ENCODE results near the gene TRIM72.

Gene TRIM72, protein sequence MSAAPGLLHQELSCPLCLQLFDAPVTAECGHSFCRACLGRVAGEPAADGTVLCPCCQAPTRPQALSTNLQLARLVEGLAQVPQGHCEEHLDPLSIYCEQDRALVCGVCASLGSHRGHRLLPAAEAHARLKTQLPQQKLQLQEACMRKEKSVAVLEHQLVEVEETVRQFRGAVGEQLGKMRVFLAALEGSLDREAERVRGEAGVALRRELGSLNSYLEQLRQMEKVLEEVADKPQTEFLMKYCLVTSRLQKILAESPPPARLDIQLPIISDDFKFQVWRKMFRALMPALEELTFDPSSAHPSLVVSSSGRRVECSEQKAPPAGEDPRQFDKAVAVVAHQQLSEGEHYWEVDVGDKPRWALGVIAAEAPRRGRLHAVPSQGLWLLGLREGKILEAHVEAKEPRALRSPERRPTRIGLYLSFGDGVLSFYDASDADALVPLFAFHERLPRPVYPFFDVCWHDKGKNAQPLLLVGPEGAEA

DNA sequence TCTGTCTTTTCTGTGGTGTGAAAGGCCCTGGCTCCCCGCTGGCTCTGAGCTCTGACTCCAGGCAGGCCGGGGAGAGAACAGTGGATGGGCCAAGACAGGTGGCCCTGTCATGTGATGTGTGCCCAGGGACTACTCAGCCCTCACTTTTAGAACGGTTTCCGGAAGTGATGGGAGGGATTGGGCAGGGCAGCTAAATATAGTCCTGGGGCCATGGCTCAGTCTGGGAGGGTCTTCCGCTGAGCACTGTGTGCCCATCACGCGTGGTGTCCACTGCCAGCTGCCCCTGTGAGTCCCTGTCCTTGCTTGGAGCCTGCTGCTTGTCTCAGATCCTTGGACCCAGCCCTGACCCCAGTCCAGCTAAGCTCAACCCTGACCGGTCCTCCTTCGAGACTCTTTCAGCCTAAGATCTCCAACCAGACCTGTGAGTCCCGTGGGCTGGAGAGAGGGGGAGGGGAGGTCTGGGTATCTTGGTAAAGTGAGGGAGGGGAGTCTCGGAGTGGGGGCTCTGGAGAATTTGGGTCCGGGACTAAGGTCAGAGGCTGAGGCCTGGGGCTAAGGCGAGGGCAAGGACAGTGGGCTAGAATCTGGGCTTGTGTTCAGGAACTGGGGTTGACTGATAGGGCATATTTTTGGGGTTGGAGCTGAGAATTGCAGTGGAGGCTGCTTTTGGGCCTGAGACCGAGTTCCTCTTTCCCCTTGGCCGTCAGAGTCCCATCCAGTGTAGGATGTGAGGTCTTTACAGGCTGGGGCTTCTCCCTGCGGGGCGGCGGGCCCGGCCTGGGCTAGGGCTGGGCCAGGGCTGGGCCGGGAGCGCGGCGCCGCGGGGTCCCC lies at the start of gene TRIM72:
Gene TRIM72 (plus strand): TSS at position 243 of the 831 bp plus-strand sequence. CDS start 620 bp downstream, outside the sequence.
- no peak for DNase-seq

DNA sequence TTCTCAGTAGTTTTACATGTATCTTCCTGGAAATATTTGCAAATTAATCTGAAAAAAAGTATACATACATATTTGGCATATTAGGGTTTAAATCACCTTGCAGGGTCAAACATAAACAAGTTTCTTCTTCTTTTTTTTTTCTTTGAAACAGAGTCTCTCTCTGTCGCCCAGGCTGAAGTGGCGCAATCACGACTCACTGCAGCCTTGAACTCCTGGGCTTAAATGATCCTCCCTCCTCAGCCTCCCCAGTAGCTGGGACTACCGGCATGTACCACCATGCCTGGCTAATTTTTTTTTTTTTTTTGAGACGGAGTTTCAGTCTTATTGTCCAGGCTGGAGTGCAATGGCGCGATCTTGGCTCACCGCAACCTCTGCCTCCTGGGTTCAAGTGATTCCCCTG lies 46.6 kb upstream of the TRIM72 start:
- no peak for DNase-seq

GRCh38 chr16:31168848-31169247 lies 45.1 kb upstream of the TRIM72 start:
- no peak for DNase-seq

GRCh38 chr16:31170048-31170447 lies 43.9 kb upstream of the TRIM72 start:
- DNase-seq = peak; percentile 29

- no peak for DNase-seq
Measured at GRCh38 chr16:31177136-31177535, 36.8 kb upstream of the TRIM72 start.

DNA sequence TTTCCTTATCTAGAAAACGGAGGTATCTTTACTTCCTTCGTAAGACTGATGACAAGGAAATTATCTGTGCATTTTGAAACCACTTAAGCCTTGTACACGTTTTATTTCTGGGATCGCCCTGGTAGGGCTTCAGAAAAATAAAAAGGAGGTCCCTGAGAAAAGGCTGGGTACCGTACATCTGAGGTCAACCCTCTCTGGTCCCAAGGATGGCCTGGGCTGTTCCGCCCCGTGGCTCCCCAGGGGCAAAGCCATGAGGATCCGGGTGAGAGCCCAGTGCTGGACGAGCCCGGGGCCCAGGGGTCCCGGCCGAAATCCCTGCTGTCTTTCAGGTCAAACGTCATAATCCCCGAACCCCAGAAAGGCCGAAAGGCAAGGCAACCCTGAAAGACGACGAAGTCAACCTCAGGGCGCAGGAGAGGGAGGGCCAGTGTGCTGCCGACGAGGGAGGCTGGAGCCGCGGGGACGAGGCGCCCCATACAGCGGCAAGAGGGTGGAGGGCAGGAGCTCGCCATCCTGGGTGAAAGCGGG lies 34.6 kb upstream of the TRIM72 start:
- no peak for DNase-seq

- peak; percentile 61 for DNase-seq
Measured at GRCh38 chr16:31179747-31180459, 34.0 kb upstream of the TRIM72 start, which contains the start of gene FUS. TSS of gene FUS (plus strand) at chr16:31180139. CDS start at chr16:31180215, 76 bp downstream.

GRCh38 chr16:31181102-31181830 lies 32.7 kb upstream of the TRIM72 start:
- DNase-seq = no peak

DNA sequence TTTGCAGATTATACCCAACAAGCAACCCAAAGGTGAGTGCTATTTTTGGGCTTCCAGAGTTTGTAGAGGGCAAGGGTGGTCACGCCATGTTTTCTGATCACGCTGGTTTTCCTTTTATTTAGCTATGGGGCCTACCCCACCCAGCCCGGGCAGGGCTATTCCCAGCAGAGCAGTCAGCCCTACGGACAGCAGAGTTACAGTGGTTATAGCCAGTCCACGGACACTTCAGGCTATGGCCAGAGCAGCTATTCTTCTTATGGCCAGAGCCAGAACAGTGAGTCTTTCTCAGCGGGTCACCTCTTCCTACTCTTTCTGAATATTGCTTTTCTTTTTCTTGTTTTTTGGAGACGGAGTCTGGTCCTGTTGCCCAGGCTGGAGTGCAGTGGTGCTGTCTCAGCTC lies 31.5 kb upstream of the TRIM72 start:
- no peak for DNase-seq

- no peak for DNase-seq
Measured at GRCh38 chr16:31183432-31184428, 30.2 kb upstream of the TRIM72 start.

DNA sequence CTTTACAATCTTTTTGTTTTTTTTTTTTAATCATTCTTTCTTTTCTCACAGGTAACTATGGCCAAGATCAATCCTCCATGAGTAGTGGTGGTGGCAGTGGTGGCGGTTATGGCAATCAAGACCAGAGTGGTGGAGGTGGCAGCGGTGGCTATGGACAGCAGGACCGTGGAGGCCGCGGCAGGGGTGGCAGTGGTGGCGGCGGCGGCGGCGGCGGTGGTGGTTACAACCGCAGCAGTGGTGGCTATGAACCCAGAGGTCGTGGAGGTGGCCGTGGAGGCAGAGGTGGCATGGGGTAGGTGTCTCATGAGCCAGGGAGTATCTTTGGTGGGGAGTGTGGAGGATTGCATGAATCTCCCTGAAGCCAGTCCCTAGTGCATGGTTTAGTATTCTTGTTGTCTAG lies 29.0 kb upstream of the TRIM72 start:
- DNase-seq = no peak

GRCh38 chr16:31185339-31185738 lies 28.6 kb upstream of the TRIM72 start:
- DNase-seq = no peak

DNA sequence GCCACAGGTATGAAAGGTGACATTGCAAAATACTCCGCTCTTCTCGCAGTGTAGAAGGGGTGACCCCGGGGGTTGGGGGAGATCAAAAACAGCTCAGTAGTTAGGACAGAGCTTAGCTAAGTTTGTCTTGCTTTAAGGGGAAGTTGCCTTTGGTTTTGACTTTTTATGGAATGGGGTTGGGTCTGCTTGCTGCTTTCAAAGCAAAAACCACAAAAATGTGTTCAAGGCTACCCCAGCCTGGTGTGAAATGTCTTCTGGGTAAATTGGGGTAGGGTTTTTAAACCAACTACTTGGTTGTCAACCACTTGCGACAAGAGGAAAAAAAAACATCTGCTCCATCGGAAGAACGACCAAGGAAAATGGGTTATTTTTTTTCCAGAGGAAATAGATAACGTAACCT lies 27.7 kb upstream of the TRIM72 start:
- no peak for DNase-seq

DNA sequence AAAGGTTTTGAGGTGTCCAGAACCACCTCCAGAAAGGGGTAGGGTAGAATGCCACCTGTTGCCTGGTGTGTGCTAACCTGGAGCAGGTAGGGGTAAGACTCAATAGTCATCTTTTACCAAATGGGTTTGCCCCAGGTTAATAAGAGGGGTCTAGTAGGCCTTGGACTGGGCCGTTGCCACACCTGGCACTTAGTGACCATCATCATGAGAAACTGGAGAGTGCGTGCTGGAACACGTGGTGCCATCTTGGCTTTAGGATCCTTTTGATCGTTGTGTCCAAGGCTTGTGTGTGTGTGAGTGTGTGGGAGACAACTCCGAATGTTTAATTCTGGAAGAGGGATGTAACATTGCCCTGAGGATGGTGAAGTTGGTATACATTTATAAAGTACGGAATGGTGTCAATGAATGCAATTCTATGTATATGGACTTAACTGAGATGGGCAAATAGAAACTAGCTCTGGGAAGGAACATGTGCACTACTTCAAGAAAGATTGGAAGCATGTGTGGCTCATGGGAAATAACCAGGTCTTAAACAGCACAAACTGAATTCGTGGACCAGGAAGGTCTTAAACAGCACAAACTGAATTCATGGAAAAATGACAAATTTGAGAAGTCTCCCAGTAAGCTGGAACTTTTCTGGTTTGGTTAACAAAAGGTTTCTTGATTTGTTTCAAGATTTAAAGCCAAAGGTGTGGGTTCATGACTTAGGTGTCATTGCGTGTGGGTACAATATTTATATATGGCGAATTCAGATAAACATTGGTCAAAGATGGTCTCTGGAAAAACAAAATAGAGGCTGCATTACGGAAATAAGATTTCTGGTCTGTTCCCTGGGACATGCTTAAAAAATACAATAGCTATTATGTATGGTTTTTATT lies 26.8 kb upstream of the TRIM72 start:
- DNase-seq = no peak

GRCh38 chr16:31187808-31188189 lies 26.1 kb upstream of the TRIM72 start:
- DNase-seq = no peak

DNA sequence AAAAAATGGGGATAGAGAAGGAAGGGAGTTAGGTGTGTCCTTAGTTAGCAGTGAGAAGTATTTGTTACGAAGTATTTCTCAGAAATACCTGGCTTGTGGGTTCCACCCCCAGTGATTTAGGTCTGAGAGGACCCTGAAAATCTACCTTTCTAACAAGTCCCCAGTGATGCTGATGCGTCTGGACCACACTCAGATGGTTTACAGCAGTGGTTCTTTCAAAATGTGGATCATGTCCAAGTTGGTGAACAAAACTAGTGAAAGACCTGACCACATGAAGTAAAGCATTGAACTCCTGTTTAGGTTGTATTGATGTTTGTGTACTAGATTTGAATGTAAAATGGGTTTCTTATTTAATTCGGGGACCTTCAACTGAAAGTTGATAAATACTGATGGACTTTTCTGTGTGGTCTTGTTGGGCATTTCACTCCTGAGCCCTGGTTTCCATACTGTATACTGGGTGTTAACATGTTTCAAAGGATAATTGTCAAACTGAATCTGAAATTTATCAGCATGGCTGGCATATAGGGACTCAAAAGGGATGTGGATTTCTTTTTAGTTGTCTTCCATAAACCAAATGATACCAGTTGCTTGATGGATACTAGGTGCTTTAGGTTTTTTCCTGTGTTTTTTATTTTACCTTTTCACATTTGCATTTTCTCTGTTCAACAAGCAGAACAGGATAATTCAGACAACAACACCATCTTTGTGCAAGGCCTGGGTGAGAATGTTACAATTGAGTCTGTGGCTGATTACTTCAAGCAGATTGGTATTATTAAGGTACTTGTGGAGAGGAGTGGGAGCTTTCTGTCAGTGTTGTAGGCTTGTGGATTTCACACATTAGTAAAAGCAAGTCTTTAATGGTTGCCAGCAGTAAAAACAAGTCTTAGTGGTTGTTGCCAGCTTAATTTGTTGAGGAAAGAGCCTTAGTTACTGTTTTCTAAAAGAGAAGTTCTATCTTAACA lies 25.2 kb upstream of the TRIM72 start:
- DNase-seq = no peak

GRCh38 chr16:31189412-31189778 lies 24.5 kb upstream of the TRIM72 start:
- no peak for DNase-seq

DNA sequence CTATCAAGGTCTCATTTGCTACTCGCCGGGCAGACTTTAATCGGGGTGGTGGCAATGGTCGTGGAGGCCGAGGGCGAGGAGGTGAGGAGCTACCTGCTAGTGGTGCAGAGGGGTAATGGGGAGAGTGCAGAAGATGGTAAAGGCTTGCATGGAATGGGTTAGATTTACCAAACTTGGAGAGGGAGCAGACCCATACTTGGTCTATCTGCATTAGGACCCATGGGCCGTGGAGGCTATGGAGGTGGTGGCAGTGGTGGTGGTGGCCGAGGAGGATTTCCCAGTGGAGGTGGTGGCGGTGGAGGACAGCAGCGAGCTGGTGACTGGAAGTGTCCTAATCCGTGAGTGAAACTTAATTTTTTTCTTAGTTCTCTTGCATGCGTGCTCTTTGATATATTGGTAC lies 23.9 kb upstream of the TRIM72 start:
- no peak for DNase-seq

Data from NCI-H1417 treated with DMSO at 0.1 percent for 48 hours (cell line).